HepG2 (cell line): ENCODE data around the gene PLCD4. TPM values are rescaled to one million over a fixed set of nuclear protein-coding genes. Genes with fewer than 3 reads are reported as not detected.

Experiments
- AKNA ChIP-seq: sonication (generic); formaldehyde crosslinking; IDR thresholded peaks from 2 replicates; pipeline ENCODE4 v1.4.0; 2020; ENCODE audit warnings: missing genetic modification reagents, borderline replicate concordance
- BORCS8-MEF2B ChIP-seq: sonication (generic); formaldehyde crosslinking; IDR thresholded peaks from 2 replicates; pipeline ENCODE4 v1.8.0; 2022; ENCODE audit warnings: mild to moderate bottlenecking, missing genetic modification reagents
- CEBPB ChIP-seq: IDR thresholded peaks from 2 replicates; pipeline ENCODE4 v1.6.1; 2011; ENCODE audit warnings: low read depth, low read length, improper control_type of control experiment, borderline replicate concordance
- ETS1 ChIP-seq: sonication (generic); formaldehyde crosslinking; IDR thresholded peaks from 2 replicates; pipeline ENCODE4 v1.4.0; 2020; ENCODE audit warnings: missing genetic modification reagents
- FOXO4 ChIP-seq: sonication (generic); formaldehyde crosslinking; conservative IDR thresholded peaks from 2 replicates; pipeline ENCODE4 v1.8.1; 2023; ENCODE audit warnings: missing genetic modification reagents
- HDAC1 ChIP-seq: sonication (generic); formaldehyde crosslinking; IDR thresholded peaks from 2 replicates; pipeline ENCODE4 v1.5.1; 2020; ENCODE audit warnings: mild to moderate bottlenecking, missing genetic modification reagents
- MTA3 ChIP-seq: sonication (generic); formaldehyde crosslinking; IDR thresholded peaks from 2 replicates; pipeline ENCODE4 v1.4.0; 2020; ENCODE audit warnings: missing genetic modification reagents
- NFATC3 ChIP-seq: sonication (generic); formaldehyde crosslinking; IDR thresholded peaks from 2 replicates; pipeline ENCODE4 v1.5.1; 2020; ENCODE audit warnings: mild to moderate bottlenecking, missing genetic modification reagents
- PCBP2 ChIP-seq: fragments of 200-400 bp; formaldehyde crosslinking; optimal IDR thresholded peaks from 2 replicates; pipeline ENCODE3; 2018; ENCODE audit warnings: low read length, low read depth; ENCODE audit not compliant: poor library complexity, severe bottlenecking
- ZBTB20 ChIP-seq: sonication (generic); formaldehyde crosslinking; IDR thresholded peaks from 2 replicates; pipeline ENCODE4 v1.8.1; 2023; ENCODE audit warnings: missing genetic modification reagents, low read depth, mild to moderate bottlenecking, borderline replicate concordance
- ZNF101 ChIP-seq: sonication (generic); formaldehyde crosslinking; IDR thresholded peaks from 2 replicates; pipeline ENCODE4 v1.4.0; 2020; ENCODE audit warnings: mild to moderate bottlenecking, low read depth, missing genetic modification reagents, borderline replicate concordance
- ZNF124 ChIP-seq: sonication (generic); formaldehyde crosslinking; IDR thresholded peaks from 2 replicates; pipeline ENCODE4 v1.4.0; 2020; ENCODE audit warnings: missing genetic modification reagents
- ZNF326 ChIP-seq: sonication (generic); formaldehyde crosslinking; IDR thresholded peaks from 2 replicates; pipeline ENCODE4 v1.4.0; 2020; ENCODE audit warnings: missing genetic modification reagents, borderline replicate concordance
- ZNF382 ChIP-seq: sonication (generic); formaldehyde crosslinking; IDR thresholded peaks from 2 replicates; pipeline ENCODE4 v1.5.0; 2020; ENCODE audit warnings: missing genetic modification reagents, mild to moderate bottlenecking, borderline replicate concordance
- ZNF562 ChIP-seq: sonication (generic); formaldehyde crosslinking; IDR thresholded peaks from 2 replicates; pipeline ENCODE4 v1.8.0; 2022; ENCODE audit warnings: missing genetic modification reagents, borderline replicate concordance
- ZNF597 ChIP-seq: sonication (generic); formaldehyde crosslinking; IDR thresholded peaks from 2 replicates; pipeline ENCODE4 v1.5.0; 2020; ENCODE audit warnings: missing genetic modification reagents
- ZNF670 ChIP-seq: sonication (generic); formaldehyde crosslinking; IDR thresholded peaks from 2 replicates; pipeline ENCODE4 v1.8.0; 2022; ENCODE audit warnings: mild to moderate bottlenecking, missing genetic modification reagents, borderline replicate concordance
- ZNF878 ChIP-seq: sonication (generic); formaldehyde crosslinking; IDR thresholded peaks from 2 replicates; pipeline ENCODE4 v1.8.1; 2023; ENCODE audit warnings: mild to moderate bottlenecking, missing genetic modification reagents, moderate library complexity
- ZSCAN20 ChIP-seq: sonication (generic); formaldehyde crosslinking; IDR thresholded peaks from 2 replicates; pipeline ENCODE4 v1.4.0; 2020; ENCODE audit warnings: missing genetic modification reagents, mild to moderate bottlenecking, borderline replicate concordance
- ZSCAN9 ChIP-seq: IDR thresholded peaks from 2 replicates; pipeline ENCODE4 v1.6.1; 2016; ENCODE audit warnings: borderline replicate concordance
- polyA plus RNA-seq, 8 experiments: library from polyadenylated mRNA; depleted of rRNA in 3 of 8; stranded (reverse) in 7 of 8; unstranded in 1 of 8; fragments of >200 nt; fragmentation: Illumina TruSeq in 4 of 8; extraction: Trizol in 4 of 8; gene quantifications; 2 replicates each; pipeline versions ENCODE4 v1.2.1 to v1.2.3, GENCODE V29; 2011 to 2016; ENCODE audit warnings: low read depth in 4 of 8, missing spikeins in 1 of 8, mixed read lengths in 1 of 8; ENCODE audit not compliant: insufficient read depth in 1 of 8
- total RNA-seq, 5 experiments: library from RNA; depleted of rRNA; stranded (reverse); fragments of >200 nt; fragmentation: Illumina TruSeq; extraction: Trizol; gene quantifications; 2 replicates each; pipeline ENCODE4 v1.2.3, GENCODE V29; 2016; ENCODE audit warnings: low read depth in 1 of 5

Gene PLCD4
- total and polyA plus RNA-seq, 2 of the 13 experiments (the other 11 are each of a cell fraction or from before 2014, with no cell fraction given): 0.26 TPM; not detected in 1

GRCh38 chr2:218568190-218569037, 39.3 kb upstream of the PLCD4 start, which contains the start of the genes CNOT9 and USP37 (continued):
- TF ChIP-seq FOXO4 (peak; percentile 98), ZNF878 (peak; percentile 100), CEBPB (peak; percentile 83), AKNA (CRISPR knock-in tag) (peak; percentile 19; the same call in 1 of the 2 replicates), ZSCAN20 (CRISPR knock-in tag) (peak; percentile 94), MTA3 (CRISPR knock-in tag) (no peak), PCBP2 (no peak), ZNF562 (CRISPR knock-in tag) (peak; percentile 93; the same call in 1 of the 2 replicates), ZSCAN9 (CRISPR knock-in tag) (peak; percentile 90; the same call in 1 of the 2 replicates), ETS1 (peak; percentile 92; the same call in 1 of the 2 replicates), HDAC1 (CRISPR knock-in tag) (peak; percentile 75), ZBTB20 (peak; percentile 98; the same call in 1 of the 2 replicates), ZNF326 (CRISPR knock-in tag) (no peak; the same call in 1 of the 2 replicates), ZNF101 (CRISPR knock-in tag) (no peak), NFATC3 (CRISPR knock-in tag) (peak; percentile 96), ZNF670 (CRISPR knock-in tag) (peak; percentile 95), BORCS8-MEF2B (CRISPR knock-in tag) (peak; percentile 99), ZNF597 (CRISPR knock-in tag) (no peak), ZNF382 (no peak), ZNF124 (CRISPR knock-in tag) (peak; percentile 45; the same call in 1 of the 2 replicates)
